SU-DHL-6 (cell line): ENCODE measurements around the gene ATP2A3.

Experiments
- EZH2phosphoT487 ChIP-seq: fragments of 200-600 bp; sonication (generic), shearing (Covaris generic); conservative IDR thresholded peaks from 2 replicates; pipeline ENCODE4 v1.6.1; 2018; ENCODE audit warnings: mild to moderate bottlenecking, antibody characterized with exemption, low read length, moderate library complexity, mixed read lengths
- TF ChIP-seq, protein P1 (sequence below): fragments of 200-600 bp; sonication (generic); IDR thresholded peaks from one replicate; pipeline ENCODE4 v1.5.1; 2017; ENCODE audit warnings: antibody characterized with exemption, mild to moderate bottlenecking, low read length, moderate library complexity; ENCODE audit not compliant: insufficient read depth, poor library complexity, severe bottlenecking

DNA sequence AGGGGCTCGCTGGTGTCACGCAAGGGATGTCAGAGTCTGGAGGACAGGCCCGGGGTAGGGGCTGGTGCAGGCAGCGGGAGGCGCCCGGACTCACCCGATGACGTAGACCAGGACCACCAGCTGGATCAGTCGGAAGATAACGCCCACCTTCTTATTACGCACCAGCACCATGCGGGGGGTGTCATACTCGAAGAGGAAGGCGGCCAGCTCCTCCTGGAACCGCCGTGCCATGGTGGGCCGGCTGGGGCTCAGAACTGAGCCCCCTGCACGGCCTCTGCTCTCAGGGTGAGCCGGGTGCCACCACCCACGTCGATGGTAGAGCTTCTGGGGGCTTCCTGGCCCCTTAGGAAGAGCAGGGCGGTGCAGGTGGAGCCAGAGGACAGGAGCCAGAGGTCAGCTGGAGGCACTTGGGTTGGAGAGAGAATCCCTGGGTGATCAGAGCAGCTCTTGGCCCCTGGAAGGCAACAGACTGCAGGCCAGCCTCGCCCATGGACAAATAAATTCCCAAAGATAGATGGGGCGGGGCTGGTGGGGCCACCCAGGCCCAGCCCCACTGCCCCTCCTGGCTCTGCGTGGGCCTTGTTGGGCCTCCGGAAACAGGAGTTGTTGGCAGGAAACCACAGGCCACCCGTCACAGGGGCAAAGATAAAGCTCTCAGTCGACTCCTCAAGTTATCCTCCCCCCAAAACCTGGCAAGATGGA is 48.1 kb downstream of the ATP2A3 start, which contains the start of gene P2RX1:
- TF ChIP-seq, protein P1, sequence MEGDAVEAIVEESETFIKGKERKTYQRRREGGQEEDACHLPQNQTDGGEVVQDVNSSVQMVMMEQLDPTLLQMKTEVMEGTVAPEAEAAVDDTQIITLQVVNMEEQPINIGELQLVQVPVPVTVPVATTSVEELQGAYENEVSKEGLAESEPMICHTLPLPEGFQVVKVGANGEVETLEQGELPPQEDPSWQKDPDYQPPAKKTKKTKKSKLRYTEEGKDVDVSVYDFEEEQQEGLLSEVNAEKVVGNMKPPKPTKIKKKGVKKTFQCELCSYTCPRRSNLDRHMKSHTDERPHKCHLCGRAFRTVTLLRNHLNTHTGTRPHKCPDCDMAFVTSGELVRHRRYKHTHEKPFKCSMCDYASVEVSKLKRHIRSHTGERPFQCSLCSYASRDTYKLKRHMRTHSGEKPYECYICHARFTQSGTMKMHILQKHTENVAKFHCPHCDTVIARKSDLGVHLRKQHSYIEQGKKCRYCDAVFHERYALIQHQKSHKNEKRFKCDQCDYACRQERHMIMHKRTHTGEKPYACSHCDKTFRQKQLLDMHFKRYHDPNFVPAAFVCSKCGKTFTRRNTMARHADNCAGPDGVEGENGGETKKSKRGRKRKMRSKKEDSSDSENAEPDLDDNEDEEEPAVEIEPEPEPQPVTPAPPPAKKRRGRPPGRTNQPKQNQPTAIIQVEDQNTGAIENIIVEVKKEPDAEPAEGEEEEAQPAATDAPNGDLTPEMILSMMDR: no peak
- no peak for TF ChIP-seq EZH2phosphoT487
